K562 treated with DMSO at 1 percent for 48 hours (cell line): ENCODE data around the gene CDCA3. TPM values are rescaled to one million over a fixed set of nuclear protein-coding genes. Genes with fewer than 3 reads are reported as not detected.

Experiments
- total RNA-seq: library from RNA; unstranded; fragments of 300-600 nt; gene quantifications from 2 replicates; pipeline ENCODE4 v1.2.3, GENCODE V29; 2022; ENCODE audit warnings: low replicate concordance; ENCODE audit errors: extremely low read depth

CDCA3 gene
- total RNA-seq: not detected in 2 replicates

GRCh38 chr12:6851153-6851920 is at the start of gene CDCA3:
CDCA3 (minus strand) TSS chr12:6851286; CDS start chr12:6850952, 334 bp downstream.

GRCh38 chr12:6873094-6874014 is 22.3 kb upstream of the CDCA3 start, which contains the start of gene SPSB2:
SPSB2 (minus strand) TSS chr12:6873303; CDS start chr12:6872901, 402 bp downstream.

DNA sequence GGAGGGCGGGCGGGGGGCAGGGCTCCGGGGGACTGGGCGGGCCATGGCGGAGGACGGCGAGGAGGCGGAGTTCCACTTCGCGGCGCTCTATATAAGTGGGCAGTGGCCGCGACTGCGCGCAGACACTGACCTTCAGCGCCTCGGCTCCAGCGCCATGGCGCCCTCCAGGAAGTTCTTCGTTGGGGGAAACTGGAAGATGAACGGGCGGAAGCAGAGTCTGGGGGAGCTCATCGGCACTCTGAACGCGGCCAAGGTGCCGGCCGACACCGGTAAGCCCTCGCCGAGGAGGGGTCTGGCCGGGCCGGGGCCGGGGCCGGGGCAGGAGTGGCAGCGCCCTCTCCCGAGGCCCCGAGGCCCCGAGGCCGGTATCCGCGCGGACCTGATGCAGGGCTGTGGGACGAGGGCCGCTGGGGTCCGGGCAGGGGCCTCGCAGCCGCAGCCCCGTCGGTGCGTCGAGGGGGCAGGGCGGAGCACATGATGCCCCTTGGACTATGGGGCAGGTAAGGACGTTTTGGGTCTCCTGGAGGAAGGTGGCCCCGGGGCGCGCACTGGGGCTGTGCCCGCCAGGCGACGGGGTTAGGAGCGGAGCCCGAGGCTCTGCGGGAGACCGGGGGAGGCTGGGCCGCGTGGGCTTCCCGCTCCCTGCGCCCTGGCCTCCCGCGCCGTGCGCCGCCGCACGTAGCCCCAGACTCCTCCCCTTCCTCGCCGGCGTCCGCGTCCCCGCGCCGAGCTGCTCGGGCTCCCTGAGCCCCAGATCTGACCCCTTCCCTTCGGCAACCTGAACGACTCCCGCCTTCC is 16.5 kb upstream of the CDCA3 start, which contains the start of gene TPI1:
Gene TPI1, plus strand, starts transcription at position 119 of the 798 bp plus-strand sequence. Its CDS starts 36 bp downstream, at position 155.

GRCh38 chr12:6851921-6852650 is 1.0 kb upstream of the CDCA3 start, which contains the start of gene USP5:
USP5 (plus strand) TSS chr12:6852150; CDS start chr12:6852180, 30 bp downstream.

DNA sequence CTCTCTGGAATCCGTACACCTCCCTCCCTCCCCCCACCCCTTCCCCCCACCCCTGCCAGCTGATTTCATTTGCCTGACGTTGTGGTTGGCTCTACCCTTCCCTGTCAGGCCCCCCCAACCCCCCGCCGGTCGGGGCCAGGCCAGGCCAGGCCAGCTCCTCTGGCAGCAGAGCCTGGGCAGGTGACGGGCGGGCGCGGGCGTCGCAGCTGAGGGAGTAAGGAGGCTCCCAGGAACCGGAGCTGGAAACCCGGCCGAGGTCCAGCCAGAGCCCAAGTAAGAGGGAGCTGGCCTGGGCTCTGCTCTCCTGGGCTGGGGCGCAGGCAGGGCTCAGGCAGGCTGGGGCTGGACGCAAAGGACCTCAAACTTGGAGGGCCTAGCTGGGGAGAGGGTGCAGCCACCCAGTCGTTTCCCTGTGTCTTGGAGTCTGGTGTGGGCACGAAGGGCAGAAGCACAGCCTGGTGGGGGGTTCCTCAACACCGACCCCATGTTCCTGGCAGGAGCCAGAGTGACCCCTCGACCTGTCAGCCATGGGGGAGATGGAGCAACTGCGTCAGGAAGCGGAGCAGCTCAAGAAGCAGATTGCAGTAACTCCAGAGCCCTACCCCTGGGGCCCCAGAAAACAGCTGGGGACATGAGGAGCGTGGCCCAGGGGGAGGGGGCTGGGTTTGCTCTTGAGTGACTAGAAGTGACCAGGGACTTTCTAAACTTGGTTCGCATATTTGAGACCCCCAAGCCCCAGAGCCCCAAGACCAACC is 10.1 kb downstream of the CDCA3 start, which contains the start of gene GNB3:
Gene GNB3, plus strand, starts transcription at position 165 of the 755 bp plus-strand sequence. Its CDS starts 363 bp downstream, at position 528.

GRCh38 chr12:6827982-6828780 is 22.9 kb downstream of the CDCA3 start, which contains the start of gene P3H3:
P3H3 (plus strand) TSS chr12:6828407; CDS start chr12:6828441, 34 bp downstream.

GRCh38 chr12:6821591-6822425 is 29.3 kb downstream of the CDCA3 start, which contains the start of gene GPR162:
GPR162 (plus strand) TSS chr12:6821821; CDS start chr12:6823899, 2,078 bp downstream.

Other genes with a start within 250 kb of the CDCA3 start
- 161 and 363 TPM in 2 replicates for gene CHD4, start 243.9 kb downstream of the CDCA3 start, total RNA-seq
- gene LPAR5, start 215.3 kb downstream of the CDCA3 start, total RNA-seq: not detected in 2 replicates
- gene ACRBP, start 203.9 kb downstream of the CDCA3 start, total RNA-seq: not detected in 2 replicates
- gene ING4, start 188.2 kb downstream of the CDCA3 start, total RNA-seq: not detected in 2 replicates
- gene ZNF384, start 161.9 kb downstream of the CDCA3 start, total RNA-seq: not detected in 2 replicates
- not detected in 2 replicates for gene PIANP, start 150.5 kb downstream of the CDCA3 start, total RNA-seq
- not detected in 2 replicates for gene COPS7A, start 127.2 kb downstream of the CDCA3 start, total RNA-seq
- gene MLF2, start 98.1 kb downstream of the CDCA3 start, total RNA-seq: not detected in 2 replicates
- 561 TPM in 1 of 2 replicates, not detected in the other for gene PTMS, start 84.9 kb downstream of the CDCA3 start, total RNA-seq
- gene LAG3, start 78.8 kb downstream of the CDCA3 start, total RNA-seq: not detected in 2 replicates
- gene CD4, start 61.8 kb downstream of the CDCA3 start, total RNA-seq: not detected in 2 replicates
- gene GPR162, start 29.5 kb downstream of the CDCA3 start, total RNA-seq: not detected in 2 replicates
- not detected in 2 replicates for gene P3H3, start 22.9 kb downstream of the CDCA3 start, total RNA-seq
- gene GNB3, start 10.4 kb downstream of the CDCA3 start, total RNA-seq: not detected in 2 replicates
- 152 TPM in 1 of 2 replicates, not detected in the other for gene USP5, start 864 bp upstream of the CDCA3 start, total RNA-seq
- gene TPI1, start 16.2 kb upstream of the CDCA3 start, total RNA-seq: 376 TPM in 1 of 2 replicates, not detected in the other
- not detected in 2 replicates for gene SPSB2, start 22.0 kb upstream of the CDCA3 start, total RNA-seq
- not detected in 2 replicates for gene LRRC23, start 53.5 kb upstream of the CDCA3 start, total RNA-seq
- not detected in 2 replicates for gene ENO2, start 63.3 kb upstream of the CDCA3 start, total RNA-seq
- gene ATN1, start 76.7 kb upstream of the CDCA3 start, total RNA-seq: not detected in 2 replicates
- not detected in 2 replicates for gene RNU7-1, start 92.5 kb upstream of the CDCA3 start, total RNA-seq
- not detected in 2 replicates for gene C12orf57, start 92.7 kb upstream of the CDCA3 start, total RNA-seq
- not detected in 2 replicates for gene PTPN6, start 100.1 kb upstream of the CDCA3 start, total RNA-seq
- not detected in 2 replicates for gene PHB2, start 119.4 kb upstream of the CDCA3 start, total RNA-seq
- not detected in 2 replicates for gene EMG1, start 119.6 kb upstream of the CDCA3 start, total RNA-seq
- not detected in 2 replicates for gene LPCAT3, start 167.2 kb upstream of the CDCA3 start, total RNA-seq
- not detected in 2 replicates for gene C1S, start 209.4 kb upstream of the CDCA3 start, total RNA-seq
- not detected in 2 replicates for gene C1R, start 241.2 kb upstream of the CDCA3 start, total RNA-seq